NT2/D1 (cell line): ENCODE results near the gene TTC19.
A peak's percentile ranks its signal among the peaks of the same experiment; 100 is the strongest.

ENCODE experiments used
- DNase-seq: peaks from one replicate; pipeline ENCODE4 v3.0.0-alpha.2; 2011; ENCODE audit warnings: low read depth, low spot score
- H3K27me3 ChIP-seq: 2 replicates; pipeline ENCODE4 v1.6.0; 2011; ENCODE audit warnings: mild to moderate bottlenecking; ENCODE audit not compliant: insufficient read length, insufficient read depth
- H3K36me3 ChIP-seq: 2 replicates; pipeline ENCODE4 v1.6.1; 2011; ENCODE audit warnings: mild to moderate bottlenecking, low read length, mixed read lengths; ENCODE audit not compliant: insufficient read depth, insufficient read length
- H3K4me1 ChIP-seq: 2 replicates; pipeline ENCODE4 v1.5.1; 2011; ENCODE audit not compliant: insufficient read depth, insufficient read length
- H3K4me3 ChIP-seq: 2 replicates; pipeline ENCODE4 v1.5.1; 2011; ENCODE audit warnings: low read depth; ENCODE audit not compliant: insufficient read length
- H3K9ac ChIP-seq: 2 replicates; pipeline ENCODE4 v1.6.0; 2011; ENCODE audit warnings: low read depth; ENCODE audit not compliant: insufficient read length
- H3K9me3 ChIP-seq: 2 replicates; pipeline ENCODE4 v1.5.1; 2011; ENCODE audit warnings: mild to moderate bottlenecking, low read length; ENCODE audit not compliant: insufficient read depth
- SUZ12 ChIP-seq: IDR thresholded peaks from 2 replicates; pipeline ENCODE4 v1.6.1; 2011; ENCODE audit not compliant: insufficient read length, insufficient read depth; ENCODE audit errors: extremely low read depth
- YY1 ChIP-seq: IDR thresholded peaks from 2 replicates; pipeline ENCODE4 v1.6.1; 2011; ENCODE audit not compliant: insufficient read length, insufficient read depth
- ZNF274 ChIP-seq: IDR thresholded peaks from 2 replicates; pipeline ENCODE4 v1.6.1; 2011; ENCODE audit warnings: mild to moderate bottlenecking, low read depth, low read length

Gene TTC19

GRCh38 chr17:15999974-16000827, 577 bp downstream of the TTC19 start:
- no peak for DNase-seq
- Histone ChIP-seq H3K4me3 (peak overlapping the region; percentile 86), H3K9me3 (peaks cover 24% of the 10 kb centered on the region), H3K27me3 (no peaks in the 10 kb centered on the region), H3K4me1 (no peaks in the 10 kb centered on the region), H3K9ac (peak overlapping the region; percentile 93), H3K36me3 (peaks cover 55% of the 10 kb centered on the region)
- no peak for TF ChIP-seq YY1
- no peak for TF ChIP-seq SUZ12
- no peak for TF ChIP-seq ZNF274

- Histone ChIP-seq H3K4me1 (no peaks in the 10 kb centered on the region), H3K4me3 (peak overlapping the region; percentile 86), H3K27me3 (no peaks in the 10 kb centered on the region), H3K36me3 (peaks cover 65% of the 10 kb centered on the region), H3K9ac (no peak overlapping the region), H3K9me3 (peaks cover 24% of the 10 kb centered on the region)
- TF ChIP-seq ZNF274, result no peak
- no peak for TF ChIP-seq SUZ12
- TF ChIP-seq YY1, result no peak
- no peak for DNase-seq
These were observed 1.7 kb downstream of the TTC19 start for GRCh38 chr17:16001226-16001897.

DNA sequence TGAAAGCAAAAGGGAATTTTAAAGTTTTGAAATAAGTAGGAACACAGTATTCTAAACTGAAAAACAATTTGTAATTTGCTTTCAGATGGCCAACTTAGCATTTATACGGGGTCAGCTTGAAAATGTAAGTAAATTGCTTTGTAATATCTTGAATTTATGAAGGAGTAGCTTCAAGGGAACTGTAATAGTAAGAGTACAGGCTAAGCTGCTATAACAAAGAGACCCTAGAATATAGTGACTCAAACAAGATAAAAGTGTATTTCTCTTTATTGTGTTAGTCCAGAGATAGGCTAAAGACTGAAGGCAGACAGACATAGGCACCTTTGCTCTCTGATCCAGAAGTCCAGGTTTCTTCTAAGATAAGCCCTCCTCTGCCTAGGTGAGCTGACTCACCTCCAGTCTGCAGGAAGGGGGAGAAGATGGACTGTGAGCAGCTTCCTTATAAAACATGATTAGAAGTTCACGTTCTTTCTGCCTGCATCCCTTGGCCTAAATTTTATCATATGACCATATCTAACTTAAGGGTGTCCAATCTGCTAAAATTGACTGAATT, 3.2 kb downstream of the TTC19 start:
- Histone ChIP-seq H3K4me3 (no peak overlapping the region), H3K27me3 (no peaks in the 10 kb centered on the region), H3K9me3 (peaks cover 24% of the 10 kb centered on the region), H3K9ac (no peak overlapping the region), H3K4me1 (no peaks in the 10 kb centered on the region), H3K36me3 (peaks cover 67% of the 10 kb centered on the region)
- no peak for DNase-seq
- TF ChIP-seq SUZ12 (no peak), ZNF274 (no peak), YY1 (no peak)

GRCh38 chr17:16003841-16004240, 4.2 kb downstream of the TTC19 start:
- no peak overlapping the region for H3K4me3 ChIP-seq
- no peak overlapping the region for H3K9ac ChIP-seq
- no peak for TF ChIP-seq YY1
- H3K36me3 ChIP-seq, result peaks cover 78% of the 10 kb centered on the region
- H3K4me1 ChIP-seq, result no peaks in the 10 kb centered on the region
- no peaks in the 10 kb centered on the region for H3K27me3 ChIP-seq
- H3K9me3 ChIP-seq, result peaks cover 24% of the 10 kb centered on the region
- no peak for DNase-seq

GRCh38 chr17:16005636-16006035, 6.0 kb downstream of the TTC19 start:
- no peak for DNase-seq
- TF ChIP-seq ZNF274, result no peak
- TF ChIP-seq SUZ12, result no peak
- TF ChIP-seq YY1, result no peak
- Histone ChIP-seq H3K4me3 (no peak overlapping the region), H3K9me3 (peaks cover 24% of the 10 kb centered on the region), H3K36me3 (peaks cover 89% of the 10 kb centered on the region), H3K27me3 (no peaks in the 10 kb centered on the region), H3K4me1 (no peaks in the 10 kb centered on the region), H3K9ac (no peak overlapping the region)

DNA sequence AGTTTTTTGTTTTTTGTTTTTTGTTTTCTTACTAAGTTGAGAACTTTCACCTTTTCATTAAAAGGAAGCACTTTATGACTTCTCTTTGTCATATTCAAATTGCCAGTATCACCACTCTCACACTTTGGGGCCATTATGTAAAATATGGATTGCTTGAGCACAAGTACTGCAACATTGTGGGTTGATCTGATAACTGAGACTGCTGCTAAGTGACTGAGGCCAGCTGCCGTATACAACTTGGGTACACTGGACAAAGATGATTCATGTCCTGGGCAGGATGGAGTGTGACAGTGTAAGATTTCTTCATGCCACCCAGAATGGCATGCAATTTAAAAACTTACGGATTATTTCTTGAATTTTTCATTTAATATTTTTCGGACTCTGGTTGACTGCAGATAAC, 7.8 kb downstream of the TTC19 start:
- H3K4me1 ChIP-seq, result no peaks in the 10 kb centered on the region
- H3K36me3 ChIP-seq, result peaks cover 81% of the 10 kb centered on the region
- H3K27me3 ChIP-seq, result no peaks in the 10 kb centered on the region
- TF ChIP-seq YY1 (no peak), ZNF274 (no peak), SUZ12 (no peak)
- H3K4me3 ChIP-seq, result no peak overlapping the region
- peaks cover 6% of the 10 kb centered on the region for H3K9me3 ChIP-seq
- DNase-seq, result no peak
- H3K9ac ChIP-seq, result no peak overlapping the region

DNA sequence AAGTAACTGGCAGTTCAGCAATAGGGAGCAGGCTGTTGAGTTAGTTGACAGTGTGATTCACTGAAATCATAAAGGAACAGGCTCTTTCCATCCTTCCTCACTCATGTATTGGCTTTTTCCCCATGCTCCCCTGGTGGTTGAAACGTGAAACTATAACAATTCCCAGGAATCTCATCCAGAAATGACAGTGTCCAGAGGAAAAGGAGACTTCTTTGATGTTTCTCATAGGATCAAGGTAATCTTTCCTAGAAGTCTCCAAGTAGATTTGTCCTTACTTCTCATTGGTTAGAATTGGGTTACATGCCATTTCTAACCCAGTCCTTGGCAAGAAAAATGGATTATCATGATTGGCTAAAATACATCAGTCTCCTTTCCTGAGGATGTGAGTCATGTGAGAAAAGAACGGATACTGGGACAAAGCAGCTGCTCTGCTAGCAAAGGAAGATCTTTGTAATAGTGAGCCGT, 14.4 kb downstream of the TTC19 start:
- H3K9ac ChIP-seq, result no peak overlapping the region

More for the DNA sequence above, 14.4 kb downstream of the TTC19 start:
- Histone ChIP-seq H3K27me3 (no peaks in the 10 kb centered on the region), H3K9me3 (no peaks in the 10 kb centered on the region), H3K4me1 (no peaks in the 10 kb centered on the region), H3K4me3 (no peak overlapping the region), H3K36me3 (peaks cover 57% of the 10 kb centered on the region)
- TF ChIP-seq ZNF274 (no peak), SUZ12 (no peak), YY1 (no peak)
- DNase-seq, result no peak
